ENCODE measurements around the gene SLC10A7. TPM values are rescaled to one million over a fixed set of nuclear protein-coding genes. Genes with fewer than 3 reads are reported as not detected.

Gene SLC10A7
- total and polyA plus RNA-seq, 10 of the 15 experiments (the other 5 are each of a cell fraction or from before 2014, with no cell fraction given) = 4.6 to 23.7 (median 15.6) TPM

DNA sequence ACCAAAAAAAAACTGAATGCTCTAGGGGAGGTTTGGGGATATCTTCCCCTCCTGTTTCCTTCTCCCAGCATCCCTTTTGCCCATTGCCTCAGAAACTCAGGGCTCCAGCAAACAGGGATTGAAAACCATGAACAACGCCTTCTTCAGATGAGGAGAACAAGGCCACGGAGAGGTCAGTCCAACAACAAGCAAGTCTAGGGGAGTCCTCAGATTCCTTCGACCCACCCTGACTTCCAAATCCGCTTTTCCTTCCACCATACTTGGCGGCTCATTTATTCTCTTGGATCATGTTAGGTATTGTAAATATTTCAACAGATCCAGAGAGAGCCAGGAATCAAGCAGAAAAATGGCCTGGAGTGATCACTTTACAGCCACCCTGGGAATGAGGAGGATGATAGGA, 285.5 kb downstream of the SLC10A7 start:
- no peak for FAIRE-seq
- no peaks in the 10 kb centered on the region for H3K79me2 ChIP-seq (ENCODE audit: control insufficient read depth, insufficient read depth, low read length)

More for the DNA sequence above, 285.5 kb downstream of the SLC10A7 start:
- Histone ChIP-seq H3K36me3 (ENCODE audit: control insufficient read depth in 2 of 2, insufficient read depth in 2 of 2, low read length in 1 of 2) (no peaks in the 10 kb centered on the region), H3K4me1 (ENCODE audit: control insufficient read depth, insufficient read depth, low read length) (no peaks in the 10 kb centered on the region; the same call in 1 of the 2 replicates), H3K27ac (ENCODE audit: control insufficient read depth, insufficient read depth) (no peak overlapping the region), H3K4me2 (ENCODE audit: control insufficient read depth, insufficient read depth) (no peak overlapping the region), H3K27me3 (replicated peaks in 1 of 2; ENCODE audit: control insufficient read depth in 2 of 2, insufficient read depth in 2 of 2, low read length in 1 of 2) (no peaks in the 10 kb centered on the region), H2AFZ (ENCODE audit: control insufficient read depth, low read depth, low read length) (no peak overlapping the region), H3K9me3 (replicated peaks; ENCODE audit: control insufficient read depth, insufficient read depth, low read length) (no peaks in the 10 kb centered on the region; the same call in 2 of the 3 replicates), H3K9ac (ENCODE audit: control insufficient read depth, insufficient read depth, low read length) (no peak overlapping the region), H4K20me1 (ENCODE audit: control insufficient read depth, insufficient read depth) (no peaks in the 10 kb centered on the region), H3K4me3 (no peak overlapping the region)
- no TSS peak for BruUV-seq (replicated peaks)
- no peak for ATAC-seq
- intact Hi-C loops (cut with micrococcal nuclease; ENCODE audit: unreplicated experiment) (no loop called here), in situ Hi-C loops (cut with MboI) (loop anchor here (5.0 kb wide), 1 partner anchor 676 kb away; no protein-coding TSS in a partner anchor)
- TF ChIP-seq NR2C2 (IDR thresholded peaks at IDR 0.05; ENCODE audit: borderline replicate concordance, control insufficient read depth, insufficient read length, low read depth) (no peak), POLR2AphosphoS2 (IDR thresholded peaks at IDR 0.05; ENCODE audit: low read depth, low read length) (no peak), BMI1 (IDR thresholded peaks at IDR 0.05; ENCODE audit: borderline replicate concordance) (no peak), SREBF1 (IDR thresholded peaks at IDR 0.05; ENCODE audit: low read length) (no peak), NRF1 (conservative IDR thresholded peaks at IDR 0.05; ENCODE audit: low read depth, low read length) (no peak), ZNF384 (IDR thresholded peaks at IDR 0.05; ENCODE audit: borderline replicate concordance, low read depth, low read length) (no peak), NFYB (IDR thresholded peaks at IDR 0.05; ENCODE audit: insufficient read depth, low read depth, low read length) (no peak), ASH2L (IDR thresholded peaks at IDR 0.05; ENCODE audit: borderline replicate concordance, low read depth) (no peak), RUNX3 (IDR thresholded peaks at IDR 0.05; ENCODE audit: low read length) (no peak), CHD4 (IDR thresholded peaks at IDR 0.05) (no peak), MEF2B (IDR thresholded peaks at IDR 0.05; ENCODE audit: partially characterized antibody, poor library complexity, severe bottlenecking) (no peak), RAD21 (IDR thresholded peaks at IDR 0.05; ENCODE audit: insufficient read depth, low read depth, low read length) (no peak), ETV6 (conservative IDR thresholded peaks at IDR 0.05 in 1 of 2, IDR thresholded peaks at IDR 0.05 in 1 of 2; ENCODE audit: borderline replicate concordance in 1 of 2, low read depth in 1 of 2) (no peak), ZNF622 (IDR thresholded peaks at IDR 0.05) (no peak), EGR1 (IDR thresholded peaks at IDR 0.05; ENCODE audit: borderline replicate concordance in 1 of 2, low read depth in 2 of 2, low read length in 2 of 2) (no peak), TCF3 (IDR thresholded peaks at IDR 0.05; ENCODE audit: borderline replicate concordance, insufficient read depth, low read depth, low read length) (no peak)
- TF ChIP-seq, protein P1, sequence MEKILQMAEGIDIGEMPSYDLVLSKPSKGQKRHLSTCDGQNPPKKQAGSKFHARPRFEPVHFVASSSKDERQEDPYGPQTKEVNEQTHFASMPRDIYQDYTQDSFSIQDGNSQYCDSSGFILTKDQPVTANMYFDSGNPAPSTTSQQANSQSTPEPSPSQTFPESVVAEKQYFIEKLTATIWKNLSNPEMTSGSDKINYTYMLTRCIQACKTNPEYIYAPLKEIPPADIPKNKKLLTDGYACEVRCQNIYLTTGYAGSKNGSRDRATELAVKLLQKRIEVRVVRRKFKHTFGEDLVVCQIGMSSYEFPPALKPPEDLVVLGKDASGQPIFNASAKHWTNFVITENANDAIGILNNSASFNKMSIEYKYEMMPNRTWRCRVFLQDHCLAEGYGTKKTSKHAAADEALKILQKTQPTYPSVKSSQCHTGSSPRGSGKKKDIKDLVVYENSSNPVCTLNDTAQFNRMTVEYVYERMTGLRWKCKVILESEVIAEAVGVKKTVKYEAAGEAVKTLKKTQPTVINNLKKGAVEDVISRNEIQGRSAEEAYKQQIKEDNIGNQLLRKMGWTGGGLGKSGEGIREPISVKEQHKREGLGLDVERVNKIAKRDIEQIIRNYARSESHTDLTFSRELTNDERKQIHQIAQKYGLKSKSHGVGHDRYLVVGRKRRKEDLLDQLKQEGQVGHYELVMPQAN (conservative IDR thresholded peaks at IDR 0.05) = no peak
- TF ChIP-seq, protein P2, sequence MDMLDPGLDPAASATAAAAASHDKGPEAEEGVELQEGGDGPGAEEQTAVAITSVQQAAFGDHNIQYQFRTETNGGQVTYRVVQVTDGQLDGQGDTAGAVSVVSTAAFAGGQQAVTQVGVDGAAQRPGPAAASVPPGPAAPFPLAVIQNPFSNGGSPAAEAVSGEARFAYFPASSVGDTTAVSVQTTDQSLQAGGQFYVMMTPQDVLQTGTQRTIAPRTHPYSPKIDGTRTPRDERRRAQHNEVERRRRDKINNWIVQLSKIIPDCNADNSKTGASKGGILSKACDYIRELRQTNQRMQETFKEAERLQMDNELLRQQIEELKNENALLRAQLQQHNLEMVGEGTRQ (IDR thresholded peaks at IDR 0.05; ENCODE audit: borderline replicate concordance, low read depth, low read length) = no peak
- CTCF ChIA-PET = no interaction called here
- DNase-seq (ENCODE audit: low read depth, low spot score) = no peak
- POLR2A ChIA-PET = no interaction called here
- SMC1A ChIA-PET (ENCODE audit: uncharacterized antibody, unreplicated experiment) = no interaction called here
- 59% methylated on average over 5 of the region's 5 CpGs for WGBS (ENCODE audit: insufficient coverage, insufficient replicate concordance, low lambda C conversion rate, missing lambda C conversion rate)
- RAD21 ChIA-PET (ENCODE audit: unreplicated experiment) = interaction anchor here (1.4 kb wide), 1 partner anchor 862 kb away, joined by 3 read pairs; no protein-coding TSS in a partner anchor
